ENCODE results near the gene GAB1.

Gene GAB1

DNA sequence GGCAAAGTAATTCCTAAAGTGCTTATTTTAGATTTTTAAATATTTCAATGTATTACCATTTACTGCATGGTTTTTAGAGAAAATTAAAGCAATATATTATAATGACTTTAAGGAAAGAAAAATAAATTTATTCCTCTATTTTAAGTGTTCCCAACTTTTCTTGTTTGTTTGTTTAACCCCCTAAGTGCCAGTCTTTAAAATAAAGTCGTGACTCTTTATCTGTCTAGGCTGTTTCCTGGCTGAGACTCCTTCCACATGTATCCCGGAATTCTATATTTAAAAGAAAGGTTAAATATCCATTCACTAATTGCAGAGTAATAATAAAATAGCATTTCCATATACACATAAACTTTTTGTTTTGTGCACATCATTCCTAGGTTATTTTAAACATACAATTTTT, 71.2 kb downstream of the GAB1 start:
- DNase-seq (ENCODE audit: low read depth in 2 of 3, low spot score in 1 of 3) = no peak

DNA sequence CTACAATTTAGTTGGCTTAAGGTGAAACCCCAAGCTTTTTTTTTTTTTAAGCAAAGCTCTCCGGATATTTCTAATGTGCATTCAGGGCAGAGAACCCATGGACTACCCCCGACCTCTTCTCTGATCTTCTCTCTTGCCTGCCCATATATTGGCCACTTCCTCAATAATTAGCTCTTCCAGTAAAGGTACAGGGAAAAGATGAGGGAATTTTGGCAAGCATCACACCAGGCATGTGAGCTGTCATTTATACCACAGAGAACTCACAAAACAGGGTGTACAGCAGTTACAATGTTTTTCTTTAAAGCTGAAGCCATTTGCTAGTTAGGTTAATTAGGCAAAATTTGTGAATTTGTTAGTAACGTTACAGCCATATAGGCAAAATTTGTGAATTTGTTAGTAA, 73.3 kb downstream of the GAB1 start:
- DNase-seq (ENCODE audit: low read depth in 2 of 3, low spot score in 1 of 3) = no peak

DNA sequence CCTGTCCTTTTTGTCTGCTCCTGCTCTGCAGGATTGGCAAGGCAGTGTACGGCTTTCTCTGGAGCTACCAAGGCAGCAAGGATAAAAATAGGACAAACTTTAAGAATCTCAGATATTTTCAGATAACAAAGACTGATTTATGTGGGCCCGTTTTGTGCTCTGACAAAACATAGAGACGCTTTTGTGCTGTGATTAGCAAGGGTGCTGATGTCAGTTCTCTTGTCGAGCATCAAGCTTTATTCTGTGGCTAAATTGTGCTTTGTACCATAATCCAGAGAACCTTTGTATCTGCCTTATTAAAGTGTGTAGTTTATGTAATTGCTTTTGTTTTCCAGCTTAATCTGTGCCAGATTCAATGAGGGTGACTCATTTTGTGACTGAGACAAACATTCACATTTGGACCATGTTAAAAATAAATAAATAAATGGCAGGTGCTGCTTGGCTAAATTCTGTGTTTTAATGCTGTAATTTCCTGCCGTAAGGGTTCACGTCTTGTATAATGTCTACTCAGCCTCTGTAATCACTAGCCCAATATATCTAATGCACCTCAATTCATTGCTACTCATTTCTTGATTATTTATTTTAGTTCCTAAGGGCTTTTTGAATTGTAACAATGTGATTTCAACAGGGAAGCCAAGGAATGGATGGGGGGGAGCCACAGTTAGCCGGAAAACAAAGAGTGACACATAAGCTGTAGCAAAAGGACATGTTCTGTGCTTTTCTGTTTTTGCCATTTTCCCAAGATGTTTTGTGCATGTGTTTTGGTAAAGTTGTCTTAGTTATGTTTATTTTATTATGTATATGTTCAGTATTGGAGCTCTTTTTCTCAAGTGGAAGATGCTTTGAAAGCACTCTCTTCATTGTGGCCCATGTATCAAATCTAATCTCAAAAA, 75.1 kb downstream of the GAB1 start:
- no peak for DNase-seq (ENCODE audit: low read depth in 2 of 3, low spot score in 1 of 3)

DNA sequence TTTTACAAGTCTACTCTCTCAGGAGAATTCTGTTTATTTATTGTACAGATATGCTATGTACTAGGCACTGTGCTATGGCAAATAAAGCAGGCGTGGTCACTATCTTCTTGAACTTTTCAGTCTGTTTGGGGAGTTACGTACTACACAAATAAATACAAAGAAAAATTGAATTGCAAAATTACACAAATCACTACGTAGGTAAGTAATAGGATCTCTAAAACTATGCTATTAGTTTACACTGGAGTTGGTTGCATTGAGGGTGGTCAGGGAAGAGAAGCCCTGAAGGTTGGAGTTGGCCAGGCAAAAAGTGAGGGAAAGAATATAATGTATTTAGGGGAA, 75.7 kb downstream of the GAB1 start:
- DNase-seq (ENCODE audit: low read depth in 2 of 3, low spot score in 1 of 3) = no peak

DNA sequence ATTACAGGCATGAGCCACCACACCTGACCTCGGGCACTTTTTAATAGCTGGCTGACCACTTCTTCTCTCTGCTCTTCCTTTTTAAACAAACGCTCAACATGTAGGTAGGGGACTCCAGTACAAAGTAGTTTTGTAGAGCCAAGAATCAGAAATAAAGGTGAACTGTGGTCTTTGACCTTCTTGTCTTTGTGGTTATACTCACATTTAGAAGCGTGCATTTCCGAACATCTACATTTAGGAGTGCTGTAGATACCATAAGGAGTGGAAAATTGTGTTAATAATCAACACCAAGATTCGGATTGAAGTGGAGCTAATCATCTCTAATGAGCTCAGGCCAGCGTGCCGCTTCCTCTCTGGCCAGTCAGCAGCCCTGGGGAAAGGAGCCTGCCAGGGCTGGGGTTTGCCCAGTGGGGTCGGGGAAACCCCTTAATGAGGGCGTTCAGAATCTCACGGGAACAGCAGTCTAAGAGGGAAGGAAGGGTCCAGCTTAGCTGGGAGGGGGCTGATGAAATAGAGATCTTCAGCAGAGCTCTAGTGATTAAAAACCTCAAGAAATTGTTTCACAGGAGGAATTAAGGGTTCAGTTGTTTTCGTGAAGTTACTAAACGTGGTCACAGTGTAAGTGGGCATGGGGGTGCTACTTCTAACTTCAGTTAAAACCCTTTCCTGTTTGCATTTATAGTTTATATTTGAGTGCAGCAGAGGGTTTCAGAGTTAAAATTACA, 81.2 kb downstream of the GAB1 start:
- no peak for DNase-seq (ENCODE audit: low read depth in 2 of 3, low spot score in 1 of 3)

DNA sequence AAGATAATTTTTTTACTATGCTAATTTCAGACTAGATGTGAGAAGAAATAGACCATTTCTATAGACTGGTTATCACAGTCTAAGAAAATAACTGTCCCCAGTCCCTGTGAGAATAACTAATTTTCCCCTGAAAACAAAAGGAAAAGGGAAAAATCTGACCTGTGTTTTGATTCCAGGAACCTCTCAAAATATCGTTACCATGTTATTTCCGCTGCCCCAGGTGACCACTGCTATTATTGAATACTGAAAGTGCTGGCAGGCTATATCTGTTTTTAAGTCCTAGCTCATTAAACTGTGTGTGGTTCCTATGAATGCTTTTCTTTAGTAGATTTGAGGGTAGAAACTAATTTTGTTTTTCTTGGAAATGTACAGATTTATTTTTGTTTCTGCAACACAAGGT, 83.6 kb downstream of the GAB1 start:
- DNase-seq (ENCODE audit: low read depth in 2 of 3, low spot score in 1 of 3) = no peak

DNA sequence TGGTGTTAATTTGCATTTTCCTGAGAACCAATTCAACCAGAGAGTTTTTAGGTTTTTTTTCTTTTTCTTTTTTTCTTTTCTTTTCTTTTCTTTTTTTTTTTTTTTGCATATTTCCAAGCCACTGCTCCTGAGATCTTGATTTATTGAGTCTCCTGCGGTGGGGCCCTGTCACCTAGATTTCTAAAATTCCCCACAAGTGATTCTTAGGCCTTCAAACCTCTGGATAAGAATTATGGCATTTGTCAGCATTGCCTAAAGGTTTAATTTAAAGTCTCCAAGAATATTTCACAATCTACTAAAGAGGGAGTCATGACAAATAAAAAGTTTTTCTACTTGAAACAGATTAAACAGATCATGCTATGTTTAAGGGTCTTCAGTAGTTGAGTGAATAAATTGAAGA, 84.9 kb downstream of the GAB1 start:
- DNase-seq (ENCODE audit: low read depth in 2 of 3, low spot score in 1 of 3) = no peak

DNA sequence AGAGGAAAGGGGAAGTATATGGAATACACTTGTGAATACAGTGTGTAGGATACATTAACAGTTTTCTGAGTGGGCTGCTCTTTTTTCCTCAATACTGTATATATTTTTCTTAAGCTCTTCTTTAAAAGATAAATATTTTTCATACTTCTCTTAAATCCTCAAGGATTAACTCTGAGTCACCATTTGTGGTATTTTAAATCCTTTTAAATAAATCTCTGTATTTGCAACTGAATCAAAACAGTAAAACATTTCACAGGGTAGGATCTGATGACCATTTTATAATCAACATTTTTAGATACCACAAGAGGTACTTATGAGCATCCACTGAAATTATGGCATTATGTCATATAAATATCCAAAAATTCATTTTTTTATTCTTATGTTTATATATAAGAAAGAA, 87.6 kb downstream of the GAB1 start:
- no peak for DNase-seq (ENCODE audit: low read depth in 2 of 3, low spot score in 1 of 3)

DNA sequence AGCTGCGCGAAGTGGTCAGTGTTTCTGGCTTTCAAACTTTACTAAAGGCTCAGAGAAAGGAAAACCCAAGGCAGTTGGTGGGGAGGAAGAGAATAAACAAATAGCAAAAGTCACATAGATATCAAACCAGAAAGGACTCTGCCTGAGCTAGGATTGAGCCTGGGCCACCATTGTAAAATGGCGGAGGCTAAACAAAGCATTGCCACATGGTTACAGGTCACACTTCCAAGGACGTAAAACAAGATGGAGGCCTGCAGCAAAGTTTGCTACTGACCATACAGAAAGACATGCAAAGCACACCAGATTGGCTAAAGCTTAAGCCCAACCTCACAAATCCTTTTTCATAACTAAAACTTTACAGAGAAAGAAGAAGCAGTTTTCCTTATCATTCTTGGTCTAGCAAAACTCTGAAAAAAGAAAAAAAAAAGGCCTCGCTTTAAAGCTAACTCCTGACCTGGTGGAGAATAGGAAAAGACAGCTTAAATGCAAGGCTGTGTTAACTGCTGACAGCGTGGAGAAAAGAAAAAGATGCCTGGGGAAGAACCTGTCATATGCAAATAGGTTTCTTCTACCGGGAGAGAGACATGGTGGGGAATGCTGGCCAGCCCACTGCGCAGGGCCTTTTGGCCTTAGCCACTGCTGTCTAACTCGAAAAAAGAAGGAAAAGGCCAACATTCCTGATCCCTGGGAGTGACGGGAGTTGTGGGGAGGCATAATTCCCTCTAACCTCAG, 95.0 kb downstream of the GAB1 start:
- DNase-seq (ENCODE audit: low read depth in 2 of 3, low spot score in 1 of 3) = no peak

DNA sequence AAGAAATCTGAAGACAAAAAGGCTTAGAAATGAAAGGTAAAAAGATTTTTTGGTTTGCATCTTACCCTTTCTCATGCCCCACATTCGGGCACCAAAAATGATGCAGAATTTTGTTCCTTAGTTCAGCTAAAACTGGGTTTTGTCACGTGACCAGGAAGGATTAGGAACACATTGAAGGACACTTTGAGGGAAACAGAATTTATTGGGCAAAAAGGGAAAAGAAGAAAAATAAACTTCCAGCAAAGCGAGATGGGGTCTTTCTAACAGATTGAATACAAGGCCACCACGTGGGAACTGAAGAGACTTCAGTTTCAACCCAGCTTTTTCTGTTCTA, 95.5 kb downstream of the GAB1 start:
- no peak for DNase-seq (ENCODE audit: low read depth in 2 of 3, low spot score in 1 of 3)

DNA sequence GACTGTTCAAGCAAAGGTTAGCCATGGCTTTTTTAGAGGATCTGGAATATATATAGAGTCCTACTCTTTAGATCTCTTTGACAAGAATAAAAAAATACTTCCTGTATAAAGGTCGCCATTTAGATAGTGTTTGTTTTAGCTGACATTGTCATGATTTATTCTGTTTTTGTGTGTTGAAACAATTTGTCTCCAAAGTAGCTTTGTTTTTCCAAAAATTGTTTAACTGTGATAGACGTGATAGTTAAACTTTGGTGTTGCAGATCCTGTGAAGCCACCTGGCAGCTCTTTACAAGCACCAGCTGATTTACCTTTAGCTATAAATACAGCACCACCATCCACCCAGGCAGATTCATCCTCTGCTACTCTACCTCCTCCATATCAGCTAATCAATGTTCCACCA, 96.6 kb downstream of the GAB1 start:
- DNase-seq (ENCODE audit: low read depth in 2 of 3, low spot score in 1 of 3) = no peak

DNA sequence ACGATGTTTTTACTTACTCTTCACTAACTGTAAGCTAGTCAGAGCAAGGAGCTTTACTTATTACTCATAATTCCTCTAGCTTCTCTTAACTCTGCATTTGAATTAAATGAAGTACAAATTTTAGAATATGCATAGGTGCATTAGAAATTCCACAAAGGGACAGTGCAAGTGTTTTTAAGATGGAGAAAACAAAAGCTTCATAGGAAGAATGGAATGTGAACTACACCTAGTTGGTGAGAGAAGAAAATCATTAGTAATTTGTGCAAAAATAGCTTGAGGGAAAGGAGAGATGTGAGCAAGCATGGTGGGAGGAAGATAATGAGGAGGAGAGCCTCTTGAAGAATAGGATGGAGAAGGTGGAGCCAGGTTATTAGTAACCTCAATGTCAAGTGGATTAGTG, 99.3 kb downstream of the GAB1 start:
- no peak for DNase-seq (ENCODE audit: low read depth in 2 of 3, low spot score in 1 of 3)

DNA sequence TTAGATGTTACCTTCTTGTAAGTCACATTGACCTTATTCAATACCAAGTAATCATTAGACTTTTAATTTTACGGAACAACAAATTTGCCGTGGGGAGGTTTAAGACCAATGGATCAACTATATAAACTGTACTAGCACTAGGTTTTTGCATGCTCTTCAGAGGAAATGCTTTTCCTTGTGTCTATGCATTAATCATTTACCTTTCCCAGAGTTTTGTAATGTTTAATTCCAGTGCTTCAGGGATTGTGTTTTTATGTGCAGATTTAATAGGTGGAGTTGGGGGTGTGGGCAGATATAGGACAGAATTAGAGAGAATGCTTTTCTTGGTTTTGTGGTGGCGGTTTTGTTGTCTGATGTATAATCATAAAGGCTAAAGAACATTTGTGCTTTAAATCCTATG, 100.8 kb downstream of the GAB1 start:
- DNase-seq (ENCODE audit: low read depth in 2 of 3, low spot score in 1 of 3) = no peak

DNA sequence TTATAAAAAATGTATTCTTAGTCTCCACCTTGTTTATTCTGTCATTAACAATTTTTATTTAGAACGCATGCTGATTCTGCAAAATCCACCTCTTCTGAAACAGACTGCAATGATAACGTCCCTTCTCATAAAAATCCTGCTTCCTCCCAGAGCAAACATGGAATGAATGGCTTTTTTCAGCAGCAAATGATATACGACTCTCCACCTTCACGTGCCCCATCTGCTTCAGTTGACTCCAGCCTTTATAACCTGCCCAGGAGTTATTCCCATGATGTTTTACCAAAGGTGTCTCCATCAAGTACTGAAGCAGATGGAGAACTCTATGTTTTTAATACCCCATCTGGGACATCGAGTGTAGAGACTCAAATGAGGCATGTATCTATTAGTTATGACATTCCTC, 101.3 kb downstream of the GAB1 start:
- no peak for DNase-seq (ENCODE audit: low read depth in 2 of 3, low spot score in 1 of 3)

DNA sequence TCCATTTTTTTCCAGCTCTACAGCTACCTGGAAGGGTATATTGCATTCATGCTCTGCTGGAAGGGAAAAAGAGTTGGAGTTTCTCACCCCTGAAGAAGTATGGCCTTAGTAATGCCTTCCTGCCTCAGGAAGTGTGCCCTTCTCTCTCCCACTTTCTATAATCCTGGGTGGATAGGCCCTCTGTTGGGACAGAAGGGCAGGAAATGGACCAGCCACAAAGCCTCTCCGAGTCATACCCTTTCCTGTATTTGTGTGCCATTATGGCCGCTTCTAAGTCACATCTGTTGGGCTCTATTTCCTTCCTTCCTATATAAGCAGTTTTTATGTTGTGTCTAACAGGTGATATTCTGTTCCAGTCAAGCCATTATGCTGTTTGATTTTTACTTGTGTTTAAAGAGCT, 102.0 kb downstream of the GAB1 start:
- DNase-seq (ENCODE audit: low read depth in 2 of 3, low spot score in 1 of 3) = no peak

DNA sequence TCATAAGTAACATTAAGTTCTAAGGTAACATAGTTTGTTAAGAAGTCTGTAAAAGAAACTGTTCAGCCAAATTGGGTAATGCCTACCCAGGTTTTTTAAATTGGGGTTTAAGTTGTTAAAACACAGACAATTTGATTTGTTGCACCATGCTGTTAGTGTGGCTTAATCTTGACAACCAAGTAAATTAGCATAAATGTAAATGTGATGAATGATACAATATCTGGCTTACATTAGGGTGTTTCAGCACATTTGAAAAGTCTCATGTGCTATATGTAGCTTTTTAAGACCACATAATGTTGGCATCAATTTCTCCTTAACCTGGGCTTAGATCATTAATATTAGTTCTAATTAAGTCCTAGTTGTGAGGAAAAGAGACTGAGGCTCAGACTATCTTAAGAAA, 104.4 kb downstream of the GAB1 start:
- no peak for DNase-seq (ENCODE audit: low read depth in 2 of 3, low spot score in 1 of 3)

DNA sequence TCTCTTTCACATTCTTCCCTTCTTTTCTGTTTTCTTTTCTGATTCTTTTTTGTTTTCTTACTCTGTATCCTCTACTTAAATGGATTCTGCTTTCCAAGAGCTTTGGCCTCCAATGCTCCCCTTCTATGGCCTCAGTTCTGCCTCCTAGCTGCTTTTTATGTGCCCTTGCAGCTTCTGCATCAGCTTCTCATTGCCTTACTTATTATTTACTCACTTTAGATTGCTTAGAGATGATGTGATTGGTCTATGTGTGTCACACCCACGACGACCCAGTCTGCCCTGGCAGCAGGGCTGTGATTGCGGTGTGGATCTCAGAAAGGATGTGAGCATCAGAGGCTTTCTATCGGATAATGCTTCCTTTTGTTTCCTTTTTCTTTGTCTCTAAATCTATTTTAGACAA, 105.0 kb downstream of the GAB1 start:
- DNase-seq (ENCODE audit: low read depth in 2 of 3, low spot score in 1 of 3) = no peak

DNA sequence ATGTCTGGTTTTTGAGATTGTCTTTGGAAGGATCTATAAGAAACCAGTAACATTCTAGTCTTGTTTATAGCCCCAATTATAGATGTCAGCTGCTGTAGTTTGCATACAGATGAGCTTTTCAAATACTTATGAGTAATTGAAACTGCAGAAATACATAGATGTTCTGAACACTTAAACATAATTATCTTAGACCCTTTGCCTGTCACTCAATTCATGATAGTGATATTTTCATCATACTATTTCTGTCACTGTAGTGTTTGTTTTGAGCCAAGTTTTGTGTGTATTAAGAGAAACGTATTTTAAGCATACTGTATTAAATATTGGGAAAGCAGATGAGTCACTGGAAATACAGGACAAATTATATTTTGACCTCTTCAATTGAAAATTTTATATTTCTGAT, 107.1 kb downstream of the GAB1 start:
- DNase-seq (ENCODE audit: low read depth in 2 of 3, low spot score in 1 of 3) = no peak

DNA sequence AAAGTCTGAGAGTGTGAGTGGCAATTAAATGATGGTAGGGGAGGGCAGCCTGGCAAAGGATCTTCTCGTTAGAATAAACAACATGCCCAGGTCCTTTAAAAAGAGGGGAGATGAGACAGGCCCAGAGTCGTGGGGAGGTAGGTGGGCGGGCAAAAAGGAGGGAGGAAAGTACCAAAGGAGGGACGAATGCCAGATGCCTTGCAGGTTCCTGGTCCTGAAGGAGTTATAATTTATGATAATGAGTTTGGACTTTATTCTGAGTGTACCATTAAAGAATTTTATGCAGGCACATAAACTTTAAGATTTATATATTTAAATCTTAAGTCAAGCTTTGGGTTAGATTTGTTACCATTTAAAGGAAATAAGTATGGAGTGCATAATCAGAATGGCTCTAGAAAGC, 114.5 kb downstream of the GAB1 start:
- no peak for DNase-seq (ENCODE audit: low read depth in 2 of 3, low spot score in 1 of 3)

DNA sequence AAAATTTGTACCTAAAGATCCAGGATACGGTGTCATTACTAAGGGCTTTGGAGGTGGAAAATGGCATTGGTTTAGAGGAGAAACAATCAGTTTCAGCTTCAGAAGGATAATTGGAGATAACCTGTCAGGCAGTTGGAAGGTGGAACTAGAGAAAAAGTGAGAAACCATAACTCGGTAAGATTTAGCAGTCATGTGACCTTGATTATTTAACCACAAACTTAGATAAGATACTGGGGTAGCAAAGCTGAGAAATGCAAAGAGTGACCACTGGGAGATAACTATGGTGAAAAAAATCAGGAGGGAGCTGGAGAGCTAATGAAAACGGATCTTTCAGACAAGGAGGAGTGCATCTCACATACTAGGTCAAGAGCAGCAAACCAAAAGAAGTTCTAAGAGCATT, 118.5 kb downstream of the GAB1 start:
- no peak for DNase-seq (ENCODE audit: low read depth in 2 of 3, low spot score in 1 of 3)

DNA sequence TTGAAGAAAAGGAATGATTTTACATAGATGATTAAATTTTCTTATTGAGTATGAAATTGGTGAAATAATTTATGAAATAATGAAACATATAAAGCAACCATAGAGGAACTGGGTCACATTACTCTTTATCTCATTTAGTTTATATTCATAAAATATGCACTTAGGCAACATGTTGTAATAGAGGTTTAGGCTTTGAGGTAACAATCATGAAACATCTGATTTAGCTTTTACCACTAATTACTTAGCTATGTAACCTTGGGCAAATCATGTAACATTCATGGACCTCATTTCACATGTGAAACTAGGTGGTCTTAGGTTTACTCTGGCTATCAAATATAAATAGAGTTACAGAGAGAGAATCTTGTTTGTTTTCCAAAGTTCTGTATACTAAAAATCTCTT, 122.3 kb downstream of the GAB1 start:
- no peak for DNase-seq (ENCODE audit: low read depth in 2 of 3, low spot score in 1 of 3)

Measured in stimulated activated CD4-positive, alpha-beta T cell treated with anti-CD3 and anti-CD28 coated beads, Interleukin-12 subunit alpha, Interleukin-12 subunit beta, amount 100 ng/mL, for 48 hours (primary cell).